Measurements from ENCODE around the gene ZFYVE19.

DNA sequence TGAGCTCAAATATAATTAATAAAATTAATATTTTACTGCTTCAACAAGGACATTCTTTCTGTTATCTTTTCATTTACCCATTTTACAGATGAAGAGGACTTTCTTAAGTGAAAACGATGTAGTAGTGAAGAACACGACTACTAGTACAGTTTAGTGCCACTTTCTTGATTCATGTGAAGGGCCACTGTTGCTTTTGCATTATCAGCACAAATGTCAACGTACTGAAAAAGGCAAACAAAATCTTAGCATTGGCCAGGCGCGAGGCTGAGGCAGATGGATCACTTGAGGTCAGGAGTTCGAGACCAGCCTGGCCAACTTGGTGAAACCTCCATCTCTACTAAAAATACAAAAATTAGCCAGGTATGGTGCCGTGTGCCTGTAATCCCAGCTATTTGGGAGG, 12.2 kb downstream of the ZFYVE19 start:
- TF ChIP-seq, protein P1, sequence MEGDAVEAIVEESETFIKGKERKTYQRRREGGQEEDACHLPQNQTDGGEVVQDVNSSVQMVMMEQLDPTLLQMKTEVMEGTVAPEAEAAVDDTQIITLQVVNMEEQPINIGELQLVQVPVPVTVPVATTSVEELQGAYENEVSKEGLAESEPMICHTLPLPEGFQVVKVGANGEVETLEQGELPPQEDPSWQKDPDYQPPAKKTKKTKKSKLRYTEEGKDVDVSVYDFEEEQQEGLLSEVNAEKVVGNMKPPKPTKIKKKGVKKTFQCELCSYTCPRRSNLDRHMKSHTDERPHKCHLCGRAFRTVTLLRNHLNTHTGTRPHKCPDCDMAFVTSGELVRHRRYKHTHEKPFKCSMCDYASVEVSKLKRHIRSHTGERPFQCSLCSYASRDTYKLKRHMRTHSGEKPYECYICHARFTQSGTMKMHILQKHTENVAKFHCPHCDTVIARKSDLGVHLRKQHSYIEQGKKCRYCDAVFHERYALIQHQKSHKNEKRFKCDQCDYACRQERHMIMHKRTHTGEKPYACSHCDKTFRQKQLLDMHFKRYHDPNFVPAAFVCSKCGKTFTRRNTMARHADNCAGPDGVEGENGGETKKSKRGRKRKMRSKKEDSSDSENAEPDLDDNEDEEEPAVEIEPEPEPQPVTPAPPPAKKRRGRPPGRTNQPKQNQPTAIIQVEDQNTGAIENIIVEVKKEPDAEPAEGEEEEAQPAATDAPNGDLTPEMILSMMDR (IDR thresholded peaks at IDR 0.05; ENCODE audit: borderline replicate concordance, extremely low read depth, low read length, poor library complexity, severe bottlenecking), result no peak
- no peak for TF ChIP-seq EZH2 (IDR thresholded peaks at IDR 0.05; ENCODE audit: borderline replicate concordance, low read depth, low read length, severe bottlenecking)
